Activated naive CD4-positive, alpha-beta T cell treated with anti-CD3 and anti-CD28 coated beads, Interleukin-2, amount 50 U/mL, for 16 hours (primary cell): ENCODE results near the gene LRRC26.
"Not testable (repeated sequence)": the region's sequence is repeated elsewhere in the genome, so short reads cannot be mapped to it uniquely, and the experiment has no call there.

Experiments
- DNase-seq: peaks from one replicate; pipeline ENCODE4 v3.0.0-alpha.2; 2020

LRRC26 gene

DNA sequence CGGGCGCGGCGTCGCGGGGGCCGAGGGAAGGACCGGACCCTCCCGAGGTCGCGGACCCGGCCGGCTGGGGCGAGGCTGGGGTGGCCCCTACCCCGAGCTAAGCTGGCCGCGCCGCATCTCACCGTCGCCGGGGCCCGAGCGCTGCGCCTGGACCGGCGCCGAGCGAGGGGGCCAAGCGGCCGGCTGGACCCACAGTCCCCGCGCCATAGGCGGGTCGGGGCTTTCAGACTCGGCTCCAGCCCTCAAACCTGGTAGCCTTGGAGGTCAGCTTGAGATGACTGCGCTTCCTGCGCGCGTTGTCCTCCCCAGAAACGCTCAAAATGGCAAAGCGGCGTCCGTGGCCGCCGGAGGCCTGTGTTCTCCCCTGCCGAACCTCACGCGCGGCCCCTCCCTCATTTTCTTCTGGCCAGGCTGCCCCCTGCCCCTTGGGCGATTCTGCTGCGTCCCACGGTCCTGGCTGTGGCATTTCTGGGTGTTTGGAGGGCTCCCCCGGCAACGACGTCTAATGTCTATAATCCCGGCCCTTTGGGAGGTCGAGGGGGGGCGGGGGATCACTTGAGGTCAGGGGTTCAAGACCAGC, 39.6 kb downstream of the LRRC26 start:
- DNase-seq = no peak

DNA sequence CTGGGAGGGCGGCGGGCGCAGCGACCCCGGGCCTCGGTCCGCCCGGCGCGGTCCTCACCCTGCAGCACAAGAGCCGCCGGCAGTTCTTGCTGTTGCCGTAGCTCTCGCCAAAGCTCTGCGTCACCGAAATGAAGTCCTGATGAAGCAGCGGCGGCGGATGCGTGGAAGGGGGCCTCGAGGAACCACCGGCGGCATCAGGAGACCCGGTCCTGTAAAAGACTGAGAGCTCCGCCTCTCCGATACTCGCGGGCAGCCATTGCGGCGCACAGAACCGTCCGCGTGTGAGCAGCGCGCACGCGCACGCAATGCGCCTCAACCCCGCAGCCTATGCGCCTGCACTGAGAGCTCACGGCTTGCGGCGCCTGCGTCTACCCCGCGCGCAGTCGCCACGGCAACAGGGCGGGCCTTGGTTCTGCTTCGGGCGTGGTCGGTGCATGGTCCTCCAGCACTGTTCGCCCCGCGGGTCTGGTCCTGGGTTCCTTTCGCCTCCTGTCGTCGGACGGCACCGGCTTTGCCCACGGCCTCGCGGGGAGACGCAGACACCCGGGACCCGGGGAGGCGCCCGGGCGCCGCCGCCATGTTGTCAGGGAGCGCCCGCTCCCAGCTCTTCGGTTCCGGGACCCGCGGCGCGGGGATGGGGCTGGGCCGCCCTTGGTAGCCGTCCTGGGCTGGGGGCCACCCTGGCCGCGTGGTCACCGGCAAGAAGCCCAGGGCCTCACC, 40.2 kb downstream of the LRRC26 start:
- DNase-seq = peak; percentile 93

DNA sequence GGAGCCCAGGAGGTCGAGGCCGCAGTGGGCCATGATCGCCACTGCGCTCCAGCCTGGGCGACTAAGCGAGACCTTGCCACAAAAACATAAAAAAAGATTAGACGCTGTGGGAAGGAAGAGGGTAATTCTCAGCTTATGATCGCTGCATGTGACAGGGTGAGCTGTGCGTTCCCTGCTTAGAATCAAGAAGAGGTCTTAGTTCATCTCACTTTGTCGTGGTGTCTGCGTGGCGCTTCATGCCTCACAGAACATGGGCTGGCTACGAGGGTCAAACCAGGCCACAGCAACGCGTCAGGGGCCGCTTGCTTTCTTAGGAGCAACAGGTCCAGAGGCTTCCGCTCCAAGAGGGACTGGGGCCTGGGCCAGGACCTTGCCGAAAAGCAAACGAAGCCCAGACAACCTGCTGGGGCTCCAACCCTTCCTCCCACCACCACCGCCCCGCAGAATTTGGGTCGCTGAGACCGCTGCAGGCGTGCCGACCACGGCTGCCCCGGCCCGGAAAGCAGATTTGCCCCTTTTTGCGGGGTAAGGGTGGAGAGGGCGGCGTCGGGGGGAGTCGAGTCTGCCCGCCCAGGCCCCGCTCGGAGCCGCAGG, 40.9 kb downstream of the LRRC26 start:
- DNase-seq = no peak

- peak; percentile 41 for DNase-seq
These were observed 41.5 kb downstream of the LRRC26 start for GRCh38 chr9:137128158-137128861.

- DNase-seq = no peak
These were observed 42.3 kb downstream of the LRRC26 start for GRCh38 chr9:137127301-137128157.

- no peak for DNase-seq
These were observed 43.1 kb downstream of the LRRC26 start for GRCh38 chr9:137126786-137127185.

DNA sequence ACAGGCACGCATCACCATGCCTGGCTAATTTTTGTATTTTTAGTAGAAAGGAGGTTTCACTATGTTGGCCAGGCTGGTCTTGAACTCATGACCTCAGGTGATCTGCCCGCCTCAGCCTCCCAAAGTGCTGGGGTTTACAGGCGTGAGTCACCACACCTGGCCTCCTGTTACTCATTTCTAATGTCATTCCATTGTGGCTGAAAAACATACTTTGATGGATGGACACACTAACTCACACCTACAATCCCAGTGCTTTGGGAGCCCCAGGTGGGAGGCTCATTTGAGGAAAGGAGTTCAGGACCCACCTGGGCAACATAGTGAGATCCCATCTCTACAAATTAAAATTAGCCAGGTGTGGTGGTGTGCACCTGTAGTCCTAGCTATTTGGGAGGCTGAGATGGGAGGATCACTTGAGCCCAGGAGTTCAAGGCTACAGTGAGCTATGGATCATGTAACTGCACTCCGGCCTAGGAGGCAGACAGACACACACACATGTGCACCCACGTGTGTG, 45.8 kb downstream of the LRRC26 start:
- not testable (repeated sequence) for DNase-seq

- DNase-seq = no peak
These were observed 46.4 kb downstream of the LRRC26 start for GRCh38 chr9:137123468-137123837.

- not testable (repeated sequence) for DNase-seq
These were observed 46.9 kb downstream of the LRRC26 start for GRCh38 chr9:137122796-137123467.

DNA sequence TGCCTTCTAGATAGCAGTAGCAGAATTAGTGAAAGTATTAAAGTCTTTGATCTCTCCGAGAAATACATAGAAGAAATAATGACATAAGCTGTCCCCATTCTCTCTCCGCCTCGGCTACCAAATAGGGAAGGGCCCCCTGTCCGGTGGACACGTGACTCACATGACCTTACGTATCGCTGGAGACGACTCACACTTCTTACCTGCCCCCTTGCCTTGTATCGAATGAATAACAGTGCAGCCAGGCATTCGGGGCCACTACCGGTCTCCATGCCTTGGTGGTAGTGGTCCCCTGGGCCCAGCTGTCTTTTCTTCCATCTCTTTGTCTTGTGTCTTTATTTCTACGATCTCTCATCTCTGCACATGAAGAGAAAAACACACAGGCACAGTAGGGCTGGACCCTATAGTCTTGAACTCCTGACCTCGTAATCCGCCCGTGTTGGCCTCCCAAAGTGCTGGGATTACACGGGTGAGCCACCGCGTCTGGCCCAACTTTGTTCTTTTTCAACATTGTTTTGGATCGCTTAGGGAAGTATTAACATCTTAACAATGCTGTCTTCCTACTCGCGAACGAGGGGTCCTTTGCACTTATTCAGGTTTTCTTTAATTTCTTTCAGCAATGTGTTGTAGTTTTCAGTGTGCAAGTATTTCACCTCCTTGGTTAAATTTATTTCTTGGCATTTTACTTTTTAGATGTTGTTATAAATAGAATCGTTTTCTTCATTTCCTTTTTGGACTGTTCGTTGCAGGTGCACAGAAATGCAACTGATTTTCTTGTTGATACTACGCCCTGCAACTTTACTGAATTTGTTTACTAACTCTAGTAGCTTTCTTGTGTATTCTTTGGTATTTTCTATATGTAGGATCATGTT, 47.7 kb downstream of the LRRC26 start:
- not testable (repeated sequence) for DNase-seq
